Raji (cell line): ENCODE results near the gene HCRTR1.

Source experiments
- POLR2A ChIP-seq: IDR thresholded peaks from 2 replicates; pipeline ENCODE4 v1.6.1; 2011; ENCODE audit warnings: low read depth, low read length, control low read depth; ENCODE audit not compliant: insufficient read depth

The HCRTR1 gene

GRCh38 chr1:31617218-31617915 lies at the start of gene HCRTR1:
Gene HCRTR1, plus strand, starts transcription at chr1:31617689. Its CDS starts 1,504 bp downstream, at chr1:31619193.
- no peak for TF ChIP-seq POLR2A

GRCh38 chr1:31567956-31568570 lies 49.4 kb upstream of the HCRTR1 start:
- TF ChIP-seq POLR2A, result no peak

GRCh38 chr1:31568895-31569595 lies 48.4 kb upstream of the HCRTR1 start:
- TF ChIP-seq POLR2A, result no peak

- TF ChIP-seq POLR2A, result no peak
Measured at GRCh38 chr1:31569596-31570173, 47.8 kb upstream of the HCRTR1 start.

GRCh38 chr1:31570228-31570627 lies 47.3 kb upstream of the HCRTR1 start:
- no peak for TF ChIP-seq POLR2A

GRCh38 chr1:31570906-31571305 lies 46.6 kb upstream of the HCRTR1 start:
- TF ChIP-seq POLR2A, result no peak

GRCh38 chr1:31571340-31572295 lies 45.9 kb upstream of the HCRTR1 start:
- TF ChIP-seq POLR2A, result no peak

GRCh38 chr1:31572323-31573104 lies 45.0 kb upstream of the HCRTR1 start:
- TF ChIP-seq POLR2A, result no peak

GRCh38 chr1:31573261-31573660 lies 44.2 kb upstream of the HCRTR1 start:
- TF ChIP-seq POLR2A, result no peak

- TF ChIP-seq POLR2A, result no peak
Measured at GRCh38 chr1:31574749-31575368, 42.6 kb upstream of the HCRTR1 start.

GRCh38 chr1:31575369-31576140 lies 41.9 kb upstream of the HCRTR1 start:
- no peak for TF ChIP-seq POLR2A

GRCh38 chr1:31576201-31576669 lies 41.3 kb upstream of the HCRTR1 start, which contains the start of gene TINAGL1:
Gene TINAGL1, plus strand, starts transcription at chr1:31576515. Its CDS starts 634 bp downstream, at chr1:31577149.
- no peak for TF ChIP-seq POLR2A
